SK-N-SH (cell line): Measurements from ENCODE around the gene TFPT. TPM values are rescaled to one million over a fixed set of nuclear protein-coding genes. Genes with fewer than 3 reads are reported as not detected.

Experiments used
- CTCF ChIA-PET: fragments of 300-600, 350-600 bp; formaldehyde crosslinking; extraction: SDS; loops from one replicate; lab custom pipeline; 2021; lab: Yijun Ruan, JAX
- POLR2A ChIA-PET: fragments of 350-600 bp; sonication (Branson Sonifier 250); formaldehyde crosslinking; extraction: SDS; loops from one replicate; lab custom pipeline; 2020; ENCODE audit warnings: antibody characterized with exemption, inconsistent platforms; lab: Yijun Ruan, JAX
- DNase-seq: peaks from one replicate; pipeline ENCODE4 v3.0.0; 2012
- H2AFZ ChIP-seq: fragments of 200-600 bp; sonication (generic); 2 replicates; pipeline ENCODE4 v1.8.1; 2016; ENCODE audit warnings: antibody characterized with exemption, mild to moderate bottlenecking, low read depth
- H3F3A ChIP-seq: fragments of 200-600 bp; sonication (generic); replicated peaks from 2 replicates; pipeline ENCODE3; 2016; ENCODE audit warnings: antibody characterized with exemption, mild to moderate bottlenecking; ENCODE audit not compliant: insufficient read depth
- H3K27ac ChIP-seq, 2 experiments: fragments of 200-500 bp in 1 of 2; fragments of 200-600 bp in 1 of 2; sonication (Bioruptor generic) in 1 of 2; sonication (generic), shearing (Covaris generic) in 1 of 2; 2 replicates each; pipeline versions ENCODE4 v1.5.1 to v1.6.1; 2014 to 2016; ENCODE audit warnings: low read depth in 2 of 2, inconsistent platforms in 1 of 2, low read length in 1 of 2, mild to moderate bottlenecking in 1 of 2, mixed read lengths in 1 of 2
- H3K27me3 ChIP-seq: fragments of 200-600 bp; sonication (generic), shearing (Covaris generic); 2 replicates; pipeline ENCODE4 v1.6.1; 2016; ENCODE audit warnings: mixed run types; ENCODE audit not compliant: insufficient read depth
- H3K36me3 ChIP-seq, 2 experiments: fragments of 200-500 bp in 1 of 2; fragments of 200-600 bp in 1 of 2; sonication (Bioruptor generic) in 1 of 2; sonication (generic) in 1 of 2; replicated peaks in 1 of 2; 2 replicates each; pipeline versions ENCODE3 to v1.5.1; 2014 to 2016; ENCODE audit warnings: low read length in 1 of 2, mild to moderate bottlenecking in 1 of 2; ENCODE audit not compliant: insufficient read depth in 2 of 2, control insufficient read depth in 1 of 2
- H3K4me1 ChIP-seq, 2 experiments: fragments of 200-500 bp in 1 of 2; fragments of 200-600 bp in 1 of 2; sonication (Bioruptor generic) in 1 of 2; sonication (generic), shearing (Covaris generic) in 1 of 2; 2 replicates each; pipeline versions ENCODE4 v1.5.1 to v1.6.1; 2014 to 2016; ENCODE audit warnings: low read depth in 1 of 2, low read length in 1 of 2, mixed run types in 1 of 2; ENCODE audit not compliant: insufficient read depth in 2 of 2, control insufficient read depth in 1 of 2
- H3K4me2 ChIP-seq: fragments of 200-600 bp; sonication (generic), shearing (Covaris generic); 2 replicates; pipeline ENCODE4 v1.6.1; 2017; ENCODE audit warnings: mixed run types
- H3K4me3 ChIP-seq, 2 experiments: fragments of 200-500 bp in 1 of 2; fragments of 200-600 bp in 1 of 2; sonication (Bioruptor generic) in 1 of 2; sonication (generic), shearing (Covaris generic) in 1 of 2; 2 replicates each; pipeline versions ENCODE4 v1.5.1 to v1.8.1; 2014 to 2016; ENCODE audit warnings: low read depth in 2 of 2, inconsistent platforms in 1 of 2, low read length in 1 of 2, mild to moderate bottlenecking in 1 of 2, mixed read lengths in 1 of 2, moderate library complexity in 1 of 2
- H3K79me2 ChIP-seq: fragments of 200-600 bp; sonication (generic); 2 replicates; pipeline ENCODE4 v1.8.1; 2017; ENCODE audit warnings: mild to moderate bottlenecking; ENCODE audit not compliant: insufficient read depth
- H3K9ac ChIP-seq: fragments of 200-600 bp; sonication (generic); 2 replicates; pipeline ENCODE4 v1.6.1; 2017; ENCODE audit warnings: mixed run types
- H3K9me2 ChIP-seq: fragments of 200-600 bp; sonication (generic); 2 replicates; pipeline ENCODE4 v1.6.1; 2017; ENCODE audit warnings: mixed run types
- H3K9me3 ChIP-seq: fragments of 200-600 bp; sonication (generic); 2 replicates; pipeline ENCODE4 v1.6.1; 2017; ENCODE audit warnings: mixed run types, mild to moderate bottlenecking, moderate library complexity
- H4K20me1 ChIP-seq: fragments of 200-600 bp; sonication (generic); 2 replicates; pipeline ENCODE4 v1.6.1; 2017; ENCODE audit warnings: mild to moderate bottlenecking, mixed run types; ENCODE audit not compliant: insufficient read depth
- FOSL2 ChIP-seq: IDR thresholded peaks from 2 replicates; pipeline ENCODE4 v1.4.0; 2012; ENCODE audit warnings: low read depth, mild to moderate bottlenecking, moderate library complexity, borderline replicate concordance
- FOXM1 ChIP-seq: IDR thresholded peaks from 2 replicates; pipeline ENCODE4 v1.4.0; 2012; ENCODE audit warnings: low read depth, mild to moderate bottlenecking
- GABPA ChIP-seq: IDR thresholded peaks from 2 replicates; pipeline ENCODE4 v1.4.0; 2012; ENCODE audit warnings: low read depth, mild to moderate bottlenecking
- IRF3 ChIP-seq: fragments of 150-350 bp; IDR thresholded peaks from 2 replicates; pipeline ENCODE4 v1.6.1; 2016; ENCODE audit warnings: mild to moderate bottlenecking, low read depth, low read length
- JUND ChIP-seq: IDR thresholded peaks from 2 replicates; pipeline ENCODE4 v1.4.0; 2012
- MEF2A ChIP-seq: IDR thresholded peaks from 2 replicates; pipeline ENCODE4 v1.4.0; 2012; ENCODE audit warnings: low read depth, borderline replicate concordance
- MXI1 ChIP-seq: IDR thresholded peaks from 2 replicates; pipeline ENCODE4 v1.6.1; 2012; ENCODE audit warnings: mild to moderate bottlenecking, low read depth, low read length, improper control_type of control experiment
- NFIC ChIP-seq: IDR thresholded peaks from 2 replicates; pipeline ENCODE4 v1.4.0; 2012; ENCODE audit warnings: borderline replicate concordance
- WGBS: methylation state at CpG from one replicate; pipeline ENCODE4 v1.1.6; 2017; ENCODE audit warnings: low lambda C conversion rate; 5-methylcytosine and 5-hydroxymethylcytosine counted together
- polyA plus RNA-seq, 3 experiments: library from polyadenylated mRNA; depleted of rRNA; stranded (reverse); fragments of >200 nt; gene quantifications; 2 replicates each; pipeline ENCODE4 v1.2.3, GENCODE V29; 2012
- TF ChIP-seq, protein P1 (sequence below): IDR thresholded peaks from 2 replicates; pipeline ENCODE4 v1.6.1; 2012; ENCODE audit warnings: mild to moderate bottlenecking, low read depth, low read length, moderate library complexity

Gene TFPT
- polyA plus RNA-seq, 1 of the 3 experiments (the other 2 are of a cell fraction) = 49.7 TPM

- peaks cover 25% of the 10 kb centered on the region for H3K79me2 ChIP-seq
- peaks cover 0 to under 1% of the 10 kb centered on the region in 2 experiments; a peak in 1 of 4 replicates for H3K4me1 ChIP-seq
- no peaks in the 10 kb centered on the region for H3K27me3 ChIP-seq
- H3K9ac ChIP-seq = no peak overlapping the region
- POLR2A ChIA-PET = no interaction called here
- H3K9me3 ChIP-seq = no peaks in the 10 kb centered on the region
- H3K27ac ChIP-seq = no peak overlapping the region
- no peak for TF ChIP-seq MEF2A
- TF ChIP-seq NFIC = no peak
- TF ChIP-seq, protein P1, sequence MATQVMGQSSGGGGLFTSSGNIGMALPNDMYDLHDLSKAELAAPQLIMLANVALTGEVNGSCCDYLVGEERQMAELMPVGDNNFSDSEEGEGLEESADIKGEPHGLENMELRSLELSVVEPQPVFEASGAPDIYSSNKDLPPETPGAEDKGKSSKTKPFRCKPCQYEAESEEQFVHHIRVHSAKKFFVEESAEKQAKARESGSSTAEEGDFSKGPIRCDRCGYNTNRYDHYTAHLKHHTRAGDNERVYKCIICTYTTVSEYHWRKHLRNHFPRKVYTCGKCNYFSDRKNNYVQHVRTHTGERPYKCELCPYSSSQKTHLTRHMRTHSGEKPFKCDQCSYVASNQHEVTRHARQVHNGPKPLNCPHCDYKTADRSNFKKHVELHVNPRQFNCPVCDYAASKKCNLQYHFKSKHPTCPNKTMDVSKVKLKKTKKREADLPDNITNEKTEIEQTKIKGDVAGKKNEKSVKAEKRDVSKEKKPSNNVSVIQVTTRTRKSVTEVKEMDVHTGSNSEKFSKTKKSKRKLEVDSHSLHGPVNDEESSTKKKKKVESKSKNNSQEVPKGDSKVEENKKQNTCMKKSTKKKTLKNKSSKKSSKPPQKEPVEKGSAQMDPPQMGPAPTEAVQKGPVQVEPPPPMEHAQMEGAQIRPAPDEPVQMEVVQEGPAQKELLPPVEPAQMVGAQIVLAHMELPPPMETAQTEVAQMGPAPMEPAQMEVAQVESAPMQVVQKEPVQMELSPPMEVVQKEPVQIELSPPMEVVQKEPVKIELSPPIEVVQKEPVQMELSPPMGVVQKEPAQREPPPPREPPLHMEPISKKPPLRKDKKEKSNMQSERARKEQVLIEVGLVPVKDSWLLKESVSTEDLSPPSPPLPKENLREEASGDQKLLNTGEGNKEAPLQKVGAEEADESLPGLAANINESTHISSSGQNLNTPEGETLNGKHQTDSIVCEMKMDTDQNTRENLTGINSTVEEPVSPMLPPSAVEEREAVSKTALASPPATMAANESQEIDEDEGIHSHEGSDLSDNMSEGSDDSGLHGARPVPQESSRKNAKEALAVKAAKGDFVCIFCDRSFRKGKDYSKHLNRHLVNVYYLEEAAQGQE = no peak
- TF ChIP-seq FOSL2 = no peak
- TF ChIP-seq IRF3 = no peak
- TF ChIP-seq, all 33 proteins: peak for 0
- Histone ChIP-seq H2AFZ (no peak overlapping the region), H3K4me3 (no peak overlapping the region), H3F3A (peaks cover under 1% of the 10 kb centered on the region), H3K9me2 (no peaks in the 10 kb centered on the region), H3K36me3 (peaks cover 29 to 93% of the 10 kb centered on the region in 2 experiments), H4K20me1 (peaks cover 25% of the 10 kb centered on the region), H3K4me2 (no peak overlapping the region)
- no peak for DNase-seq
- WGBS = 93% methylated on average over 23 of the region's 28 CpGs
- CTCF ChIA-PET = interaction anchor here (1.7 kb wide), 1 partner anchor 10 kb away, joined by 3 read pairs; no protein-coding TSS in a partner anchor
Observed at GRCh38 chr19:54145541-54146158, 30.2 kb upstream of the TFPT start.

DNA sequence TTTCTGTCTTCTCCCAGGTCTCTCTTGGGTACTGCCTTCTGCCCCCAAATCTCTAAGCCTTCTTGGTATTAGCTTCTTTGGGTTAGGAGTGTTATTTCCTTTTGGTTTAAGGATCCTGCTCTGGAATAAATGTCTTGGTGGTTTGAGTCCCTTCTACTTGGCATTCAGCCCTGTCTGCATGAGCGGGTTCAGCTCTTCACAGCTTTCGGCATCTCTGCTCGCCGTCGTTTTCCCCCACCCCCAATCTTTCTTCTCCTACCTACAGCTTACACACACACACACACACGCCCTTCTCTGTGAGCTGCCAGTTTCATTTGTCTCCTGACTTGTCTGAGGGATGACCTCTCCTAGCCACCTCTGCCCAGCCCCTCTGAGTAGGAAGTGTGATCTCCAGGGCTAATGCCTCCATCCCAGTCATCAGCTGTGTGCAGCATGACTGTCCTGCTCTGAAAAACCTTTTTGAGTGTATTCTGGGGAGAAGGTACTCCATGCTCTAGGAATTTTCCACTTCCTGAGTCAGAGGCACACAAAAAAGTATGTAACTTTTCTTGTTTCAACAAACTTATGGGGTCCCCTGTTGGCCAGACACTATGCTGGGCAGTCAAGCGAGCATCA is 26.8 kb upstream of the TFPT start:
- Histone ChIP-seq H3K4me3 (no peak overlapping the region), H4K20me1 (peaks cover 47% of the 10 kb centered on the region), H3K4me2 (no peak overlapping the region), H3F3A (no peaks in the 10 kb centered on the region), H3K9me2 (no peaks in the 10 kb centered on the region), H3K79me2 (peaks cover 56% of the 10 kb centered on the region), H3K27me3 (no peaks in the 10 kb centered on the region), H3K27ac (no peak overlapping the region), H3K9me3 (no peaks in the 10 kb centered on the region), H3K4me1 (peaks cover 0 to 14% of the 10 kb centered on the region in 2 experiments; a peak in 1 of 4 replicates), H3K9ac (no peak overlapping the region)
- WGBS = 93% methylated on average over 7 of the region's 7 CpGs
- no peak for TF ChIP-seq FOXM1
- TF ChIP-seq JUND = no peak
- no peak for TF ChIP-seq MXI1
- TF ChIP-seq GABPA = no peak
- TF ChIP-seq, all 33 proteins: peak for 0
- ChIA-PET CTCF (no interaction called here), POLR2A (interaction anchor here (1.0 kb wide), 1 partner anchor 13 kb away, joined by 3 read pairs; no protein-coding TSS in a partner anchor)
- DNase-seq = no peak
- H3K36me3 ChIP-seq = peaks cover 29 to 77% of the 10 kb centered on the region in 2 experiments
- no peak overlapping the region for H2AFZ ChIP-seq
